Liver (tissue), 3 donors: ENCODE measurements around the gene DDB1.

Experiments used
- GABPA ChIP-seq, 2 donors: IDR thresholded peaks in 1 of 2; conservative IDR thresholded peaks in 1 of 2; 2 replicates each; pipeline ENCODE4 v1.6.1; 2016; ENCODE audit warnings: antibody characterized with exemption in 2 of 2, mild to moderate bottlenecking in 1 of 2, moderate library complexity in 1 of 2
- RAD21 ChIP-seq, 2 donors: IDR thresholded peaks; 2 replicates each; pipeline ENCODE4 v1.6.1; 2016; ENCODE audit warnings: antibody characterized with exemption in 2 of 2, mild to moderate bottlenecking in 2 of 2
- SP1 ChIP-seq: IDR thresholded peaks from 2 replicates; pipeline ENCODE4 v1.6.1; 2018; ENCODE audit warnings: antibody characterized with exemption, mild to moderate bottlenecking
- TAF1 ChIP-seq: conservative IDR thresholded peaks from 2 replicates; pipeline ENCODE4 v1.6.1; 2016; ENCODE audit warnings: antibody characterized with exemption, mild to moderate bottlenecking
- TF ChIP-seq, protein P1 (sequence below): fragments of 150-350 bp; IDR thresholded peaks from 2 replicates; pipeline ENCODE4 v1.5.1; 2017; ENCODE audit warnings: improper control_type of control experiment, low read depth, low read length; ENCODE audit not compliant: missing input control
- TF ChIP-seq, protein P2 (sequence below): IDR thresholded peaks from 2 replicates; pipeline ENCODE4 v1.6.1; 2016; ENCODE audit warnings: antibody characterized with exemption, mild to moderate bottlenecking
- TF ChIP-seq, protein P3 (sequence below): IDR thresholded peaks from 2 replicates; pipeline ENCODE4 v1.6.1; 2016; ENCODE audit warnings: antibody characterized with exemption
- donor health status: healthy.
- donor health status: healthy.

DNA sequence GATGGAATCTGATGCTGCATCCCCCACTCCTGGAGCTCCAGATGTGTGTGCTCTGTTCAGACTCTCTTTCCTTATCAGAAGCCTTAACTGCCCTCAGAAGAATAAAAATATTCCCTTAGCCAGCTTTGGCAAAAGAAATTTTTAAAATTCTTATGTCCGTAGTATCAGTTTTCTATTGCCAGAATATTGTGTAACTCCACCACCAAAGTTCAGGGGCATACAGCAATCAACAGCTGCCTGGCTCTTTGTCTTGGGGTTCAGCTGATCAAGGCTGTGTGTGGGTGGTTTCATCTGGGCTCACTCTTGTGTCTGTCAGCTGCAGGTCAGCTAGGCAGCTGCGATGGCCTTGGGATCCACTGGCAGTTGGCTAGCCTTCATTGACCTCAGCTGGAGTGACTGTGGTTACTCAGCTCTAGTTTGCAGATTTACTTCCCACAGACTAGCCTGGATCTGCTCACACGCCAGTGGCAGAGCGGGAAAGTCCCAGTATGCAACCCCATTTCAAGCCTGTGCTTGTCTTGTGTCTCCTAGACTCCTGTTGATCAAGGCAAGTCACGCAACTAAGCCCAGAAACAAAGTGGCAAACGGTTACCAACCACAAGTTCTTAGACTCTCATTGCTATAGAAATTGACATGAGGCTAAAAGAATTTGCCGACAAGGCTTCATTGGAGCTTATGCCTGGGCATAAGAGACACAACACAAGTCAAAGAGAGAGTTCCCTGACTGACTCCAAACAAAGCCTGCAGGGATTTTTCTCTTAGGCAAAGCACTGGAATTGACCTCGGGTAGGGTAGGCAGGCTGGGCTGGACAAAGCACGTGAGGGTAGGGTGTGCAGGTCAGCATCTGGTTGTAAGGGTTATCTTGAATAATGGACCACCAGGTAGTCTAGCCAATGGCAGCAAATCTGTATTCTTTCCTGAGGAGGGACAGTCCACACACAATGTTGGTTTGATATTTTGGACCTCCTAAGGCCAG is 36.8 kb upstream of the DDB1 start:
- TF ChIP-seq, protein P1, sequence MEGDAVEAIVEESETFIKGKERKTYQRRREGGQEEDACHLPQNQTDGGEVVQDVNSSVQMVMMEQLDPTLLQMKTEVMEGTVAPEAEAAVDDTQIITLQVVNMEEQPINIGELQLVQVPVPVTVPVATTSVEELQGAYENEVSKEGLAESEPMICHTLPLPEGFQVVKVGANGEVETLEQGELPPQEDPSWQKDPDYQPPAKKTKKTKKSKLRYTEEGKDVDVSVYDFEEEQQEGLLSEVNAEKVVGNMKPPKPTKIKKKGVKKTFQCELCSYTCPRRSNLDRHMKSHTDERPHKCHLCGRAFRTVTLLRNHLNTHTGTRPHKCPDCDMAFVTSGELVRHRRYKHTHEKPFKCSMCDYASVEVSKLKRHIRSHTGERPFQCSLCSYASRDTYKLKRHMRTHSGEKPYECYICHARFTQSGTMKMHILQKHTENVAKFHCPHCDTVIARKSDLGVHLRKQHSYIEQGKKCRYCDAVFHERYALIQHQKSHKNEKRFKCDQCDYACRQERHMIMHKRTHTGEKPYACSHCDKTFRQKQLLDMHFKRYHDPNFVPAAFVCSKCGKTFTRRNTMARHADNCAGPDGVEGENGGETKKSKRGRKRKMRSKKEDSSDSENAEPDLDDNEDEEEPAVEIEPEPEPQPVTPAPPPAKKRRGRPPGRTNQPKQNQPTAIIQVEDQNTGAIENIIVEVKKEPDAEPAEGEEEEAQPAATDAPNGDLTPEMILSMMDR: no peak
- TF ChIP-seq GABPA (IDR thresholded peaks at IDR 0.05 in 1 of 2, conservative IDR thresholded peaks at IDR 0.05 in 1 of 2) (peak in 1 of 2 donors; percentile 69), SP1 (peak; percentile 83), TAF1 (no peak), RAD21 (IDR thresholded peaks at IDR 0.05) (peak in 1 of 2 donors; percentile 45)
- TF ChIP-seq, protein P2, sequence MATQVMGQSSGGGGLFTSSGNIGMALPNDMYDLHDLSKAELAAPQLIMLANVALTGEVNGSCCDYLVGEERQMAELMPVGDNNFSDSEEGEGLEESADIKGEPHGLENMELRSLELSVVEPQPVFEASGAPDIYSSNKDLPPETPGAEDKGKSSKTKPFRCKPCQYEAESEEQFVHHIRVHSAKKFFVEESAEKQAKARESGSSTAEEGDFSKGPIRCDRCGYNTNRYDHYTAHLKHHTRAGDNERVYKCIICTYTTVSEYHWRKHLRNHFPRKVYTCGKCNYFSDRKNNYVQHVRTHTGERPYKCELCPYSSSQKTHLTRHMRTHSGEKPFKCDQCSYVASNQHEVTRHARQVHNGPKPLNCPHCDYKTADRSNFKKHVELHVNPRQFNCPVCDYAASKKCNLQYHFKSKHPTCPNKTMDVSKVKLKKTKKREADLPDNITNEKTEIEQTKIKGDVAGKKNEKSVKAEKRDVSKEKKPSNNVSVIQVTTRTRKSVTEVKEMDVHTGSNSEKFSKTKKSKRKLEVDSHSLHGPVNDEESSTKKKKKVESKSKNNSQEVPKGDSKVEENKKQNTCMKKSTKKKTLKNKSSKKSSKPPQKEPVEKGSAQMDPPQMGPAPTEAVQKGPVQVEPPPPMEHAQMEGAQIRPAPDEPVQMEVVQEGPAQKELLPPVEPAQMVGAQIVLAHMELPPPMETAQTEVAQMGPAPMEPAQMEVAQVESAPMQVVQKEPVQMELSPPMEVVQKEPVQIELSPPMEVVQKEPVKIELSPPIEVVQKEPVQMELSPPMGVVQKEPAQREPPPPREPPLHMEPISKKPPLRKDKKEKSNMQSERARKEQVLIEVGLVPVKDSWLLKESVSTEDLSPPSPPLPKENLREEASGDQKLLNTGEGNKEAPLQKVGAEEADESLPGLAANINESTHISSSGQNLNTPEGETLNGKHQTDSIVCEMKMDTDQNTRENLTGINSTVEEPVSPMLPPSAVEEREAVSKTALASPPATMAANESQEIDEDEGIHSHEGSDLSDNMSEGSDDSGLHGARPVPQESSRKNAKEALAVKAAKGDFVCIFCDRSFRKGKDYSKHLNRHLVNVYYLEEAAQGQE: peak; percentile 86
- TF ChIP-seq, protein P3, sequence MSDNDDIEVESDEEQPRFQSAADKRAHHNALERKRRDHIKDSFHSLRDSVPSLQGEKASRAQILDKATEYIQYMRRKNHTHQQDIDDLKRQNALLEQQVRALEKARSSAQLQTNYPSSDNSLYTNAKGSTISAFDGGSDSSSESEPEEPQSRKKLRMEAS: peak; percentile 84
